C4-2B (cell line): ENCODE results near the gene CCNY.

Source experiments
- CTCF ChIP-seq: fragments of 450-650 bp; conservative IDR thresholded peaks from 2 replicates; pipeline ENCODE4 v1.5.1; 2017; ENCODE audit warnings: mild to moderate bottlenecking
- ZFX ChIP-seq: fragments of 450-650 bp; IDR thresholded peaks from 2 replicates; pipeline ENCODE4 v1.6.1; 2017

GRCh38 chr10:35364808-35365207 is 28.5 kb downstream of the CCNY start:
- no peak for TF ChIP-seq CTCF
- TF ChIP-seq ZFX: no peak
